Thyroid gland (tissue), 4 donors: Measurements from ENCODE around the gene RAMP3.

ENCODE experiments used
- POLR2A ChIP-seq, 2 donors: fragments of 450-650 bp; IDR thresholded peaks; one replicate each; pipeline ENCODE4 v1.6.1; 2017; ENCODE audit warnings: antibody characterized with exemption in 2 of 2, mild to moderate bottlenecking in 2 of 2, moderate library complexity in 1 of 2
- TF ChIP-seq, protein P1 (sequence below), 6 experiments: fragments of 200-600 bp in 3 of 6; fragments of 450-650 bp in 3 of 6; sonication (generic) in 3 of 6; IDR thresholded peaks; one replicate each; pipeline ENCODE4 v1.5.1; 2016 to 2019; ENCODE audit warnings: antibody characterized with exemption in 6 of 6, mild to moderate bottlenecking in 2 of 6, inconsistent platforms in 1 of 6, moderate library complexity in 1 of 6

DNA sequence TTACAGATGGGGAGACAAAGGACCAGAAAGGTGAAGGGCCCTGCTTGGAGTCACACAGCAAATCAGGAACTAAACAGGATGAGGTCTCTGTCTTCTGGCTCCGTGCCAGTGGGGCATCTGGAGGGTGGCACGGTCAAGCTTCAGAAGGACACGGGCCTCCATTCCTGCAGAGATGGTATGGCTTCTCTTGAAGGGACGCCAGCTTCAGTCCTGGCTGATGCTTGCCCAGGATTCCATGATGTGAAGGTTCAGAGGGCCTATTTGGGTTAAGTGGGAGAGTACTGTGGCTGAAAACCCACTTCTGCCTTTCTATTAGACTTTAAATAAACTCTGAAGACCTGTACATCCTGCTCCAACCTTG, 6.1 kb downstream of the RAMP3 start:
- TF ChIP-seq, protein P1, sequence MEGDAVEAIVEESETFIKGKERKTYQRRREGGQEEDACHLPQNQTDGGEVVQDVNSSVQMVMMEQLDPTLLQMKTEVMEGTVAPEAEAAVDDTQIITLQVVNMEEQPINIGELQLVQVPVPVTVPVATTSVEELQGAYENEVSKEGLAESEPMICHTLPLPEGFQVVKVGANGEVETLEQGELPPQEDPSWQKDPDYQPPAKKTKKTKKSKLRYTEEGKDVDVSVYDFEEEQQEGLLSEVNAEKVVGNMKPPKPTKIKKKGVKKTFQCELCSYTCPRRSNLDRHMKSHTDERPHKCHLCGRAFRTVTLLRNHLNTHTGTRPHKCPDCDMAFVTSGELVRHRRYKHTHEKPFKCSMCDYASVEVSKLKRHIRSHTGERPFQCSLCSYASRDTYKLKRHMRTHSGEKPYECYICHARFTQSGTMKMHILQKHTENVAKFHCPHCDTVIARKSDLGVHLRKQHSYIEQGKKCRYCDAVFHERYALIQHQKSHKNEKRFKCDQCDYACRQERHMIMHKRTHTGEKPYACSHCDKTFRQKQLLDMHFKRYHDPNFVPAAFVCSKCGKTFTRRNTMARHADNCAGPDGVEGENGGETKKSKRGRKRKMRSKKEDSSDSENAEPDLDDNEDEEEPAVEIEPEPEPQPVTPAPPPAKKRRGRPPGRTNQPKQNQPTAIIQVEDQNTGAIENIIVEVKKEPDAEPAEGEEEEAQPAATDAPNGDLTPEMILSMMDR (IDR thresholded peaks at IDR 0.05): no peak
- TF ChIP-seq POLR2A (IDR thresholded peaks at IDR 0.05): no peak
